Nephron (organoid): ENCODE results near the gene SMTNL1.

Source experiments
- H3K27ac Mint-ChIP-seq, 3 experiments: 2 replicates each; pipeline ENCODE4 v1.8.0; 2020; ENCODE audit warnings: mixed read lengths in 3 of 3, mild to moderate bottlenecking in 2 of 3, moderate library complexity in 1 of 3
- H3K27me3 Mint-ChIP-seq: 2 replicates; pipeline ENCODE4 v1.8.0; 2021; ENCODE audit warnings: low read depth, mild to moderate bottlenecking, moderate library complexity, mixed read lengths
- H3K36me3 Mint-ChIP-seq: 2 replicates; pipeline ENCODE4 v1.8.0; 2020; ENCODE audit warnings: low read depth, mixed read lengths
- H3K4me1 Mint-ChIP-seq: 2 replicates; pipeline ENCODE4 v1.8.0; 2020; ENCODE audit warnings: mixed read lengths
- H3K4me3 Mint-ChIP-seq, 3 experiments: 2 replicates each; pipeline ENCODE4 v1.8.0; 2020; ENCODE audit warnings: mild to moderate bottlenecking in 3 of 3, mixed read lengths in 3 of 3, moderate library complexity in 2 of 3
- H3K9me3 Mint-ChIP-seq: 2 replicates; pipeline ENCODE4 v1.8.0; 2020; ENCODE audit warnings: mixed read lengths
- TF ChIP-seq, protein P1 (sequence below), 3 experiments: fragments of 200-600 bp; sonication (generic); IDR thresholded peaks; one replicate each; pipeline ENCODE4 v1.5.0; 2021; ENCODE audit warnings: antibody characterized with exemption in 3 of 3; ENCODE audit not compliant: unreplicated experiment in 3 of 3

The SMTNL1 gene

DNA sequence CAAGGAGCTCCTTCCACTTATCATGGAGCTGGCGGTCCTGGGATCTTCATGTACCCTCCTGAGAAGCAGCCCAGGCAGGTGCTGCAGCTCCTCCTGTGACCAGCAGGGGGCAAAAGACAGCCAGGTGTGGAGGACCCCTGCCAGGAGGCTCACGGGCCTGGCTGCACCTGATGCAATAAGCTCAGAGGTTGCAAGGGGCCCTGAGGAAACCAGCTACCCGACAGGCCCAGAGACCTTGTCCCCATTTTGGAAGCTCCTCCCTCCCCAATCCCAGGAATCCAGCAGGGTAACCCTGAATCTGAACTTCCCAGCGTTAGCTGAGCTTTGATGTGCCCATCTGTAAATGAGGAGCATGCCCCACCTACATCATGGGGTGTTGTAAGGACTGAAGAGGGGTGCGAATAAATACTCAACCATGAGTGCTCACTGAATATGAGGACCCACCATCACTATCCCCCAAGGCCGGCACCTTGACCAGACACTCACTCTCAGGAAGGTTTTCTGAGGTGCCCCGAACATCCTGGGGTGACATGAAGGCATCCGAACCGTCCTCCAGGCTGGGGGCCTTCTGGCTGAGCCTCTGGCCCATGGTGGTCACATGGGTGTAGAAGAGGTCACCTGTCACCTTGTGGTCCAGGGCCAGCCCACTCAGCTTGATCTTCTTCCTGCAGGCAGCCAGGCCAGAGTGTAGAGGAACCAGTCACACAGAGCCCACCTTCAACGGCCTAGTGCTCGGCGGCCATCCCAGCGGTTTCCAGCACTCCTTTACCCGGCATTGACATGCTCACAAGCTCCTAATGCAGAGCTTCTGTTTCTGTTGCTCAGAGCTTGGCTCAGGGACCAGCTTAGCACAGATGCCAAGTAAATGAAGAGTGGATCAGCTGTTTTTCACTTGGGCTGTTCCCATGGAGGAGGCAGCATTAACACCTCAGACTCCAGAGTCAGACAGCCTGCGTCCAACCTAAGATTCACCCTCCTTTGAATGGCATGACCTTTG is 43.6 kb upstream of the SMTNL1 start:
- TF ChIP-seq, protein P1, sequence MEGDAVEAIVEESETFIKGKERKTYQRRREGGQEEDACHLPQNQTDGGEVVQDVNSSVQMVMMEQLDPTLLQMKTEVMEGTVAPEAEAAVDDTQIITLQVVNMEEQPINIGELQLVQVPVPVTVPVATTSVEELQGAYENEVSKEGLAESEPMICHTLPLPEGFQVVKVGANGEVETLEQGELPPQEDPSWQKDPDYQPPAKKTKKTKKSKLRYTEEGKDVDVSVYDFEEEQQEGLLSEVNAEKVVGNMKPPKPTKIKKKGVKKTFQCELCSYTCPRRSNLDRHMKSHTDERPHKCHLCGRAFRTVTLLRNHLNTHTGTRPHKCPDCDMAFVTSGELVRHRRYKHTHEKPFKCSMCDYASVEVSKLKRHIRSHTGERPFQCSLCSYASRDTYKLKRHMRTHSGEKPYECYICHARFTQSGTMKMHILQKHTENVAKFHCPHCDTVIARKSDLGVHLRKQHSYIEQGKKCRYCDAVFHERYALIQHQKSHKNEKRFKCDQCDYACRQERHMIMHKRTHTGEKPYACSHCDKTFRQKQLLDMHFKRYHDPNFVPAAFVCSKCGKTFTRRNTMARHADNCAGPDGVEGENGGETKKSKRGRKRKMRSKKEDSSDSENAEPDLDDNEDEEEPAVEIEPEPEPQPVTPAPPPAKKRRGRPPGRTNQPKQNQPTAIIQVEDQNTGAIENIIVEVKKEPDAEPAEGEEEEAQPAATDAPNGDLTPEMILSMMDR (IDR thresholded peaks at IDR 0.05; ENCODE audit: unreplicated experiment in 3 of 3), result peak; percentile 74 to 87 (median 78)
- H3K4me3 Mint-ChIP-seq, result no peak overlapping the region
- peaks cover 15% of the 10 kb centered on the region for H3K4me1 Mint-ChIP-seq
- H3K9me3 Mint-ChIP-seq, result no peaks in the 10 kb centered on the region
- H3K27me3 Mint-ChIP-seq, result no peaks in the 10 kb centered on the region
- H3K36me3 Mint-ChIP-seq, result no peaks in the 10 kb centered on the region
- H3K27ac Mint-ChIP-seq, result no peak overlapping the region

DNA sequence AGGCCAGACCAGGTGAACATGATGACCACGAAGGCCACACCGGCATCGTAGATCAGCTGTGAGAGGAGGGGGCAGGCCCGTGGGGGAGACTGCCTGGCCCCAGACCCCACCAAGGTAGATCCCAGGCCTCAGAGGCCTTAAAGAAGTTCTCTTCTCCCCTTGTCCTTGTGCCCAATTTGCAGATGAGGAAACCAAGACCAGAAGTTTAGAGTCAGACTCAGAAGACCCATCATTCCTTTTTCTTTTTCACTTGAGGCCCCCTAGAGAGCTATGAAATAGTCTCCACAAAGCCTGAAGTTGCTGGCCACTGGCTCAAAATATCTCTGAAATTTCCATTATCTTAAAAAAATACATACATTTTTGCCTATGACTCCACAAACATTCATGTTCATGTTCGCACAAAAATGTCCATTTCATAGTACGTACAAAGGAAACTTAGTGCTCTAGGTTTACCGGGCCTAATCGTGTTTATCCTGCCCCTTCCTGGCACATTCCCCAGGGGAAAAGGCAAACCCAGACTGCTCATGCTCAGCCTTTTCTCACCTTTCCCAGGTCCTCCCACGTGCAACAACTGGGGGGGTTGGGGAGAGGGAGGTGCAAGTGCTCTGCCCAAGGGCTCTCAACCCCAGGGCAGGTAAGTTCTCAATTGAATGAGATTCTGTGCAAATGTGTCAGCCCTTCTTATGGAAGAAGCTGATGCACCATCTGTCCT is 41.1 kb upstream of the SMTNL1 start:
- Mint-ChIP-seq H3K4me3 (no peak overlapping the region), H3K4me1 (peaks cover 18% of the 10 kb centered on the region), H3K27me3 (peaks cover 3% of the 10 kb centered on the region), H3K27ac (no peak overlapping the region), H3K9me3 (no peaks in the 10 kb centered on the region), H3K36me3 (no peaks in the 10 kb centered on the region)
- TF ChIP-seq, protein P1 (IDR thresholded peaks at IDR 0.05; ENCODE audit: unreplicated experiment in 3 of 3), result no peak

DNA sequence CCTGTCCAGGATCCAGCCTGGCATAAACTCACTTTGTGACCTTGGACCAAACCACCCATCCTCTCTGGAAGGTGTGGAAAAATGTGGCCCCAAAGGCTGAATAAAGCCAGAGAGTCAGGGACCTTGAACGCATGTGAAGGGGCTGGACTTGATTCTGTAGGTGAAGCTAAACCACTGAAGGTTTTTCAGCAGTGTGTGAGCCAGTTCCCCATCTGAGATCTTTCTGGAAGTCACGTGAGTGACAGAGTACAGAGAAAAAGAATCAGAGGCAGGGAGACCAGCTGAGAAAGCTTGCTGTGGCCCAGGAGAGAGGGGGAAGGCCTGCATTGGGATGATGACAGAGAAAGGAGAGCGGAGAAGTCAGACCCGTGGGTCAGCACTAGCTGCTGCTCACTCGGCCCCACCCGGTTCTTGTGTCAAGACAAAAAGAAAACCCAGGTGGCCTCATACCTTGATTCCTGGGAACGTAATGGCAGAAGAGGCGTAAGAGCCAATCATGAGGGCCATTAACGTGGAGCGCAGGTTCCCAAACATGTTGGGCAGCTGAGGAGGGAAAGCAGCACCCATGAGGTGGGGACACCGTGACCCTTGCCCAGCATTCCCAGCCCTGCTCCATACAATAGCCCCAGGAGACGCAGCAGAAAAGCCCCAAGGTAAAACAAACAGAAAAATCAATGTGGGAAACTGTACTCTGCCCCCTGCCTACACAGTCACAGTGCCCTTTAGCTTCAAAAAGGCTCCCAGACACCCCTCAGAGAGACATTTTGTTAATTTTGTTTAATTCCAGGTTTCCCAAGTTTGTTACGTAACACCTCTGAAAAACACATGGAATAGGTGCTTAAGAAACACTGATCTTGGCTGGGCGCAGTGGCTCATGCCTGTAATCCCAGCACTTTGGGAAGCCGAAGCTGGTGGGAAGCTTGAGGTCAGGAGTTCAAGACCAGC is 39.8 kb upstream of the SMTNL1 start:
- Mint-ChIP-seq H3K27me3 (peaks cover 3% of the 10 kb centered on the region), H3K4me1 (peaks cover 18% of the 10 kb centered on the region), H3K27ac (peak overlapping the region in 1 of 3 experiments; percentile 83), H3K36me3 (no peaks in the 10 kb centered on the region), H3K4me3 (peak overlapping the region in 2 of 3 experiments; percentile 18 to 42), H3K9me3 (no peaks in the 10 kb centered on the region)
- TF ChIP-seq, protein P1 (IDR thresholded peaks at IDR 0.05; ENCODE audit: unreplicated experiment in 3 of 3), result no peak

GRCh38 chr11:57498540-57498939 is 38.9 kb upstream of the SMTNL1 start:
- no peaks in the 10 kb centered on the region for H3K9me3 Mint-ChIP-seq
- peak overlapping the region in 1 of 3 experiments; percentile 83 for H3K27ac Mint-ChIP-seq
- H3K27me3 Mint-ChIP-seq, result peaks cover 3% of the 10 kb centered on the region
- TF ChIP-seq, protein P1 (IDR thresholded peaks at IDR 0.05; ENCODE audit: unreplicated experiment in 3 of 3), result no peak
- H3K36me3 Mint-ChIP-seq, result no peaks in the 10 kb centered on the region
- H3K4me3 Mint-ChIP-seq, result peak overlapping the region; percentile 6 to 39 (median 38)
- H3K4me1 Mint-ChIP-seq, result peaks cover 18% of the 10 kb centered on the region

DNA sequence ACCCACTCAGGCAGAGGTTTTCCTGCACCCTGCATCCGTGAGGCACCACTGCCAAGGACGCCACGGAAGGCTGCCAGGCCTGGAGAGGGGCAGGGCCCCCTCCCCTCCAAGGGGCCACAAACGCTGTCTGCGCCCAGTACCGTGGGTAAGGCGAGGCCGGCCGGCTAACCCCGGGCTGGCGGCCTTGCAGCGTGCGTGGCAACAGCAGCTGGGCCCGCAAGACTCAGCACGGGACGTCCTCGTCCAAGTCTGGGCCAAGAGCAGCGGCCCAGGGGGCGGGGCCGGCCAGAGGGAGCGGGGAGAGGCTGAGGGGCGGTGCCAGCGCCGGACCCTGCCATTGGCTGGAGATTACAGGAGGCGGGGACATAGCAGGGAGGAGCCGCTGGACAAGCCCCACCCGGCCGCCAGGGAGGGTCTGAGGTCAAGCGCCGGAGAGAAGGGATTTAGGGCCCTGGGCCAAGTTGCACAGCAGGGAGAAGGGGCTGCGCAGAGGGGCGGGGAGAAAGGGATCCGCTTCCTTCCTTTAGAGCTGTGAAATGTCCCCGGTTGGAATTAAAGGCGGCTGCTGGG is 37.9 kb upstream of the SMTNL1 start:
- H3K27ac Mint-ChIP-seq, result peak overlapping the region; percentile 52 to 84 (median 83)
- TF ChIP-seq, protein P1 (IDR thresholded peaks at IDR 0.05; ENCODE audit: unreplicated experiment in 3 of 3), result no peak
- peaks cover 12% of the 10 kb centered on the region for H3K4me1 Mint-ChIP-seq

More for the DNA sequence above, 37.9 kb upstream of the SMTNL1 start:
- H3K9me3 Mint-ChIP-seq, result no peaks in the 10 kb centered on the region
- peaks cover 3% of the 10 kb centered on the region for H3K27me3 Mint-ChIP-seq
- H3K4me3 Mint-ChIP-seq, result peak overlapping the region; percentile 68 to 73 (median 70)
- H3K36me3 Mint-ChIP-seq, result no peaks in the 10 kb centered on the region
